Measurements from ENCODE around the gene NCMAP. TPM values are rescaled to one million over a fixed set of nuclear protein-coding genes. Genes with fewer than 3 reads are reported as not detected.

Gene NCMAP
- polyA plus RNA-seq, 2 of the 4 experiments (the other 2 are of a cell fraction) = 0.13 to 1.7 TPM

DNA sequence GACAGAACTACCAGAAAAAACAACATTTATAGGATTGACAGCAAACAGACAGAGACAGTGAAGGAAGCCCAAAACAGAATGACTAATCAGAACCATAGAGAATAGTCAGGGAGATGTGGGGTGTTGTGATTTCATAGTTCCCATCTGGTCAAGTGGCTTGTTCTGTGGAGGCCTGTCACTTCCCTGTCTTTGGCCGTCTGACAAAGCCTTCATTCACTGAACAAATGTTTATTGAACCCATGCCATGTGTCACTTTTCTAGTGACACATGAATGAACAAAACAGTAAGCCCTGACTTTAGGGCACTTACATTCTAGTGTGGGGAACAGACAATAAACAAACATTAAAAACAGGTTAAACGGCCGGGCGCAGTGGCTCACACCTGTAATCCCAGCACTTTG is 84.0 kb downstream of the NCMAP start:
- no peak for ATAC-seq
- FAIRE-seq = no peak
- peaks cover 13% of the 10 kb centered on the region; the same call in 2 of the 3 replicates for H3K4me1 ChIP-seq
- no peaks in the 10 kb centered on the region for H3K9me3 ChIP-seq
- no peak overlapping the region for H3K4me3 ChIP-seq
- CTCF ChIA-PET = interaction anchor here (0.6 to 3.1 kb wide), 5 partner anchors 49 to 441 kb away, joined by 3 to 11 read pairs (median 5); no protein-coding TSS in a partner anchor
- WGBS (ENCODE audit: missing lambda C conversion rate) = 73% methylated on average over 4 of the region's 4 CpGs
- POLR2A ChIA-PET = no interaction called here
- H3K27ac ChIP-seq = no peak overlapping the region
- DNase-seq (ENCODE audit: low read depth in 1 of 2, low spot score in 1 of 2) = no peak
- H3K4me2 ChIP-seq = no peak overlapping the region
- TF ChIP-seq, protein P1, sequence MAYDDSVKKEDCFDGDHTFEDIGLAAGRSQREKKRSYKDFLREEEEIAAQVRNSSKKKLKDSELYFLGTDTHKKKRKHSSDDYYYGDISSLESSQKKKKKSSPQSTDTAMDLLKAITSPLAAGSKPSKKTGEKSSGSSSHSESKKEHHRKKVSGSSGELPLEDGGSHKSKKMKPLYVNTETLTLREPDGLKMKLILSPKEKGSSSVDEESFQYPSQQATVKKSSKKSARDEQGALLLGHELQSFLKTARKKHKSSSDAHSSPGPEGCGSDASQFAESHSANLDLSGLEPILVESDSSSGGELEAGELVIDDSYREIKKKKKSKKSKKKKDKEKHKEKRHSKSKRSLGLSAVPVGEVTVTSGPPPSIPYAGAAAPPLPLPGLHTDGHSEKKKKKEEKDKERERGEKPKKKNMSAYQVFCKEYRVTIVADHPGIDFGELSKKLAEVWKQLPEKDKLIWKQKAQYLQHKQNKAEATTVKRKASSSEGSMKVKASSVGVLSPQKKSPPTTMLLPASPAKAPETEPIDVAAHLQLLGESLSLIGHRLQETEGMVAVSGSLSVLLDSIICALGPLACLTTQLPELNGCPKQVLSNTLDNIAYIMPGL (CRISPR knock-in tag; IDR thresholded peaks at IDR 0.05; ENCODE audit: borderline replicate concordance) = no peak
- TF ChIP-seq ZSCAN20 (CRISPR knock-in tag; IDR thresholded peaks at IDR 0.05) (no peak), FOSL2 (IDR thresholded peaks at IDR 0.05) (no peak), FOSL2 (CRISPR knock-in tag; IDR thresholded peaks at IDR 0.05) (no peak), TFCP2L1 (CRISPR knock-in tag; IDR thresholded peaks at IDR 0.05) (no peak), EHF (CRISPR knock-in tag; IDR thresholded peaks at IDR 0.05) (no peak), HDAC2 (IDR thresholded peaks at IDR 0.05) (no peak), RFX5 (IDR thresholded peaks at IDR 0.05) (no peak), CHD4 (IDR thresholded peaks at IDR 0.05; ENCODE audit: borderline replicate concordance) (no peak), JUN (IDR thresholded peaks at IDR 0.05) (no peak), EHMT2 (IDR thresholded peaks at IDR 0.05; ENCODE audit: low read depth) (no peak), RCOR1 (IDR thresholded peaks at IDR 0.05; ENCODE audit: low read depth, low read length) (no peak), MAZ (IDR thresholded peaks at IDR 0.05; ENCODE audit: borderline replicate concordance, low read depth, low read length) (no peak), SMC3 (IDR thresholded peaks at IDR 0.05) (no peak), FOXS1 (CRISPR knock-in tag; IDR thresholded peaks at IDR 0.05) (no peak), CHD2 (IDR thresholded peaks at IDR 0.05; ENCODE audit: low read length, partially characterized antibody) (no peak), ZNF302 (CRISPR knock-in tag; IDR thresholded peaks at IDR 0.05) (no peak), TP53 (CRISPR knock-in tag; IDR thresholded peaks at IDR 0.05) (no peak)
- TF ChIP-seq, protein P2, sequence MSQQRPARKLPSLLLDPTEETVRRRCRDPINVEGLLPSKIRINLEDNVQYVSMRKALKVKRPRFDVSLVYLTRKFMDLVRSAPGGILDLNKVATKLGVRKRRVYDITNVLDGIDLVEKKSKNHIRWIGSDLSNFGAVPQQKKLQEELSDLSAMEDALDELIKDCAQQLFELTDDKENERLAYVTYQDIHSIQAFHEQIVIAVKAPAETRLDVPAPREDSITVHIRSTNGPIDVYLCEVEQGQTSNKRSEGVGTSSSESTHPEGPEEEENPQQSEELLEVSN (IDR thresholded peaks at IDR 0.05; ENCODE audit: borderline replicate concordance, low read depth) = no peak
- TF ChIP-seq, protein P3, sequence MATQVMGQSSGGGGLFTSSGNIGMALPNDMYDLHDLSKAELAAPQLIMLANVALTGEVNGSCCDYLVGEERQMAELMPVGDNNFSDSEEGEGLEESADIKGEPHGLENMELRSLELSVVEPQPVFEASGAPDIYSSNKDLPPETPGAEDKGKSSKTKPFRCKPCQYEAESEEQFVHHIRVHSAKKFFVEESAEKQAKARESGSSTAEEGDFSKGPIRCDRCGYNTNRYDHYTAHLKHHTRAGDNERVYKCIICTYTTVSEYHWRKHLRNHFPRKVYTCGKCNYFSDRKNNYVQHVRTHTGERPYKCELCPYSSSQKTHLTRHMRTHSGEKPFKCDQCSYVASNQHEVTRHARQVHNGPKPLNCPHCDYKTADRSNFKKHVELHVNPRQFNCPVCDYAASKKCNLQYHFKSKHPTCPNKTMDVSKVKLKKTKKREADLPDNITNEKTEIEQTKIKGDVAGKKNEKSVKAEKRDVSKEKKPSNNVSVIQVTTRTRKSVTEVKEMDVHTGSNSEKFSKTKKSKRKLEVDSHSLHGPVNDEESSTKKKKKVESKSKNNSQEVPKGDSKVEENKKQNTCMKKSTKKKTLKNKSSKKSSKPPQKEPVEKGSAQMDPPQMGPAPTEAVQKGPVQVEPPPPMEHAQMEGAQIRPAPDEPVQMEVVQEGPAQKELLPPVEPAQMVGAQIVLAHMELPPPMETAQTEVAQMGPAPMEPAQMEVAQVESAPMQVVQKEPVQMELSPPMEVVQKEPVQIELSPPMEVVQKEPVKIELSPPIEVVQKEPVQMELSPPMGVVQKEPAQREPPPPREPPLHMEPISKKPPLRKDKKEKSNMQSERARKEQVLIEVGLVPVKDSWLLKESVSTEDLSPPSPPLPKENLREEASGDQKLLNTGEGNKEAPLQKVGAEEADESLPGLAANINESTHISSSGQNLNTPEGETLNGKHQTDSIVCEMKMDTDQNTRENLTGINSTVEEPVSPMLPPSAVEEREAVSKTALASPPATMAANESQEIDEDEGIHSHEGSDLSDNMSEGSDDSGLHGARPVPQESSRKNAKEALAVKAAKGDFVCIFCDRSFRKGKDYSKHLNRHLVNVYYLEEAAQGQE (IDR thresholded peaks at IDR 0.05) = no peak
- TF ChIP-seq, protein P4, sequence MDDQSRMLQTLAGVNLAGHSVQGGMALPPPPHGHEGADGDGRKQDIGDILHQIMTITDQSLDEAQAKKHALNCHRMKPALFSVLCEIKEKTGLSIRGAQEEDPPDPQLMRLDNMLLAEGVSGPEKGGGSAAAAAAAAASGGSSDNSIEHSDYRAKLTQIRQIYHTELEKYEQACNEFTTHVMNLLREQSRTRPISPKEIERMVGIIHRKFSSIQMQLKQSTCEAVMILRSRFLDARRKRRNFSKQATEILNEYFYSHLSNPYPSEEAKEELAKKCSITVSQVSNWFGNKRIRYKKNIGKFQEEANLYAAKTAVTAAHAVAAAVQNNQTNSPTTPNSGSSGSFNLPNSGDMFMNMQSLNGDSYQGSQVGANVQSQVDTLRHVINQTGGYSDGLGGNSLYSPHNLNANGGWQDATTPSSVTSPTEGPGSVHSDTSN (IDR thresholded peaks at IDR 0.05) = no peak

DNA sequence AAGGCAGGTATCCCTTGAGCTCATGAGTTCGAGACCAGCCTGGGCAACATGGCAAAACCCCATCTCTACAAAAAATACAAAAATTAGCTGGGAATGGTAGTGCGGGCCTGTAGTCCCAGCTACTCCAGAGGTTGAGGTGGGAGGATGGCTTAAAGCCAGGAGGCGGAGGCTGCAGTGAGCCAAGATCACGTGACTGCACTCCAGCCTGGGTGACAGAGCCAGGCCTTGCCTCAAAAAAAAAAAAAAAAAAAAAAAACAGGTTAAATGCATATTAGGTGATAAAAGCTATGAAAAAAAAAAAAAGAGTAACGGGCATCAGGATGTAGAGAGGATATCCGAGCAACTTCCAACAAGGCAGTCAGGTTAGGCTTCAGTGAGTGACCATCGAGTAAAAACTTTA is 84.4 kb downstream of the NCMAP start:
- Histone ChIP-seq H3K4me1 (peaks cover 14% of the 10 kb centered on the region; the same call in 2 of the 3 replicates), H3K27ac (no peak overlapping the region), H3K4me2 (no peak overlapping the region), H3K9me3 (no peaks in the 10 kb centered on the region), H3K4me3 (no peak overlapping the region)
- DNase-seq (ENCODE audit: low read depth in 1 of 2, low spot score in 1 of 2) (no peak), FAIRE-seq (no peak), ATAC-seq (no peak)
- WGBS (ENCODE audit: missing lambda C conversion rate) = 82% methylated on average over 7 of the region's 7 CpGs
- POLR2A ChIA-PET = no interaction called here
- CTCF ChIA-PET = interaction anchor here (0.6 to 3.1 kb wide), 3 partner anchors 48 to 441 kb away, joined by 3 to 11 read pairs (median 5); no protein-coding TSS in a partner anchor
- TF ChIP-seq HOXB13 (CRISPR knock-in tag; IDR thresholded peaks at IDR 0.05; ENCODE audit: low read depth) = no peak
- no peak for TF ChIP-seq SREBF2 (IDR thresholded peaks at IDR 0.05)
- TF ChIP-seq GATA3 (IDR thresholded peaks at IDR 0.05; ENCODE audit: borderline replicate concordance) = no peak
- no peak for TF ChIP-seq HDAC2 (IDR thresholded peaks at IDR 0.05)
- no peak for TF ChIP-seq CBX8 (IDR thresholded peaks at IDR 0.05)

Measured in A549 (cell line).